SKM-1 treated with dmso at 0.1 percent for 144 hours (cell line): ENCODE measurements around the gene BPI.
"Not testable (repeated sequence)": the region's sequence is repeated elsewhere in the genome, so short reads cannot be mapped to it uniquely, and the experiment has no call there.

Experiments
- DNase-seq: peaks from one replicate; lab custom pipeline; 2025; ENCODE audit not compliant: unreplicated experiment; lab: John Stamatoyannopoulos, UW

BPI gene

DNA sequence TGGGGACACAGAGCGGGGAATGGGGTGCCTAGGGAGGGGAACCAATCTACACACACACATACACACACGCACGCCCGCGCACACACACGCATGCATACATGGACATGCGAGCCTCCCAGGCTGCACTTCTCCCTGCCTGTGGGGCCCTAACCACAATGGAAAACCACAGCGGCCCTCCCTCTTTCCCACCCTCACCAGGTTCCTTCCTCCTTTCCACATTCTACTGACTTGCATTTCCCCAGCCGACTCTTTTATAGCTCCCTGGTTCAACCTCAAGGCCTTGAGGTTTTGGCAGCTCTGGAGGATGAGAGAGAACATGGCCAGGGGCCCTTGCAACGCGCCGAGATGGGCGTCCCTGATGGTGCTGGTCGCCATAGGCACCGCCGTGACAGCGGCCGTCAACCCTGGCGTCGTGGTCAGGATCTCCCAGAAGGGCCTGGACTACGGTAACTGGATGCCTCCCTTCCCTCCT, at the start of gene BPI:
Gene BPI (plus strand): TSS at position 249 of the 472 bp plus-strand sequence. CDS start 68 bp downstream, at position 317.
- DNase-seq, result peak; percentile 99

- DNase-seq, result not testable (repeated sequence)
These were observed 49.3 kb upstream of the BPI start for GRCh38 chr20:38254621-38255020.

DNA sequence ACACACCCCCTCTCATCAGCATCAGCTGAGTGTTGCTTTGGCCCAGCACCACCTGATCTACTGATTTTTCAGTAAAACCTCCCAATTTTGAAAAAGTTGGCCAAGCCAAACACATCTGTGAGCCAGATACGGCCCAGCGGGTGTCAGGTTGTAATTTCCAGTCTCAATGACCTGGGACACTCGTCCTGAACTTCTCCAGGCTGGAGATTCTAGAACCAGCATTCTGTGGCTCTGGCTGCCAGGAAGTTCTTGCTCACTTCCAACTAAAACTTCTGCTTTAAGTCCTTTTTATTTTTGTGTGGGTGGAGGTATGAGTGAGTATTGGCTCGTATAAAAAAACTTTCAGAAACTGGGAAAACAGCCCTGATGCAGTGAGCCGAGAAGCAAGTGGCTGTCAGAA, 48.6 kb upstream of the BPI start:
- DNase-seq, result no peak

DNA sequence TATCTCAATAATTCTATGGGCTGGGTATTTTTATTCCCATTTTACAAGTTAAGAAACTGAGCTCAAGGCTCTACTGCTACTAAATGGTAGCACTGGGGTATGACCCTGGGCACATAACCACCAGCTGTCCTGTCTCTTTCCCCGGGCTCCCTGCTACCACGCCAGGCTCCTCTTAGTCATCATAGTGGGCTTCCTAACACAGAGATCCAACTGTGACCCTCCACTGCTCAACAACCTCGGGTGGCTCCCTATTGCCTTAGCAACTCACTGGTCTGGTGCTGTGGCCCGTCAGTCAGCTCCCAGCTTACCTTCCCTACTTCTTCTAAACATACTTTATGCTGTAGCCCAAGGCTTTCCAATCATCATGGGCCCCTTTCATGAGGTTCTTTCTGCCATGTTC, 47.9 kb upstream of the BPI start:
- DNase-seq, result no peak

DNA sequence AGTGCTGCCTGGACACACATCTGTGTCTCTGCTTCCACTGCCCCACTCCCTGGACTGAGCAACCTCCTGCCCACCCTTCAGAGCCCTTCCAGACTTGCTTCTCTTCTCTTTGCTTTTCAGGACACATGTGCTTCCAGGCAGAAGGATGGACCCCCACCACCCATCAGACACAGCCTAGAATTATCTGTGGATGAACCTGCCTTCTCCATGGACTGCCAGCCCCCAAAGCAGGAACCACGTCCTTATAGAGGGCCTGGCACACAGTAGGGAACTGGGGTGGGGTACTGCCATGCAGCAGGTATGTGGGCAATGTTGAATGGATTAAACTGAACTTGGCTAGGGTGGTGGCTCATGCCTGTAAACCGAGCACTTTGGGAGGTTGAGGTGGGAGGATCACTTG, 47.0 kb upstream of the BPI start:
- DNase-seq, result no peak

- no peak for DNase-seq
These were observed 45.3 kb upstream of the BPI start for GRCh38 chr20:38258545-38259215.

DNA sequence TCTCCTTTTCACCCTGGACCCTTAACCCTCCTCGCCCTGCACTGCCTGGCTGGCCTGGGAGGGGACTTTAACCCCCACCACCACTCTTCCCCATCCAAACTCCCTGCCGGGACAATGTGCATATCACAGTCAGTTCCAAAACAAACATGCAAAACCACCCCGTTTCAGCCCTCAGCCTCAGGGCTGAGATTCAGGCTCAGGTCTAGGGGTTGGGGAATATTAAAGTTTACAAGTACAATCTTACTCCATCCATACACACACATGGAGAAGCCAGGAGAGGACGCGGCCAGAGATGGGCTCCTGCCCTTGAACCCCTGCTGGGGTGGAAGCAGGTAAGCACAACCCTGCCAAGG, 44.0 kb upstream of the BPI start:
- no peak for DNase-seq

DNA sequence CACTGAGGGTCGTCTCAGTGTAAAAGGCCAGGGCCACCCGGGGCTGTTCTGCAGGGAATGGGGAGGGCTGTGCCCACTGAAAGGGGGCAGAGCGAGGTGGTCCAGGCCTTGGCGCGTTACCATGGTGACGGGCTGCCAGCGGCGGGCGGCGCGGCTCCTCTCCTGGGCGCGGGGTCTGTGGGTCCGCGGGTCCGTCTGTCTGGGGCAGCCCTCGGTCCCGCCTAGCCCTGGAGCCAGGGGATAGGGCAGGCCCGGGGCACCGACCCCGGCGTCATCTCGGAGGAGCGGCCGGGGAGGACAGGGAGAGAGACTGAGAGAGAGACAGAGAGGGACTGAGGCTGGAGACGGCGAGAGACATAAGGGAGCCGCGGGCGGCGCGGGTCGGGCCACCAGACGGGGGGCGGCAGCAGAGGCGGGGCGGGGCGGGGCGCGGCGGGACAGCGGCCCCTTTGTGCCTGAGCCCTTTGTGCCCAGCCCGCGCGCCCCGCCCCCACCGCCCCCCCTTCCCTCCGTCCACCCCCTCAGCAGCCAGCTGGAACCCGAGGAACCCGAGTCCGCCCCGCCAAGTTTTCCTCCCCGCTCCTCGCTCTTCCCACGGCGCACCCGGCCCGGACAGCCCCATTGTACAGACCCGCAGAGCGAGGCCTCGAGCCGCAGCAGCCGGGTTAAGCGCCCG, 43.4 kb upstream of the BPI start, which contains the start of gene KIAA1755:
Gene KIAA1755 (minus strand): TSS at position 358 of the 676 bp plus-strand sequence. CDS start 235 bp downstream, at position 123.
- no peak for DNase-seq

- no peak for DNase-seq
These were observed 42.9 kb upstream of the BPI start for GRCh38 chr20:38261054-38261390.

GRCh38 chr20:38262931-38263330, 41.0 kb upstream of the BPI start:
- DNase-seq, result no peak

DNA sequence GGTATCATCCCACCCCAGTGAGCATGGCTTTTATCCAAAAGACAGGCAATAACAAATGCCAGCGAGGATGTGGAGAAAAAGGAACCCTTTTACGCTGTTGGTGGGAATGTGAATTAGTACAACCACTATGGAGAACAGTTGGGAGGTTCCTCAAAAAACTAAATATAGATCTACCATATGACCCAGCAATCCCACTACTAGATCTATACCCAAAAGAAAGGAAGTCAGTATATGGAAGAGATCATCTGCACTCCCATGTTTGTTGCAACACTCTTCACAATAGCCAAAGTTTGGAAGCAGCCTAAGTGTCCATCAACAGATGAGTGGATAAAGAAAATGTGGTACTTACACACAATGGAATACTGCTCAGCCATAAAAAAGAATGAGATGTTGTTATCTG, 37.5 kb upstream of the BPI start:
- DNase-seq, result no peak

DNA sequence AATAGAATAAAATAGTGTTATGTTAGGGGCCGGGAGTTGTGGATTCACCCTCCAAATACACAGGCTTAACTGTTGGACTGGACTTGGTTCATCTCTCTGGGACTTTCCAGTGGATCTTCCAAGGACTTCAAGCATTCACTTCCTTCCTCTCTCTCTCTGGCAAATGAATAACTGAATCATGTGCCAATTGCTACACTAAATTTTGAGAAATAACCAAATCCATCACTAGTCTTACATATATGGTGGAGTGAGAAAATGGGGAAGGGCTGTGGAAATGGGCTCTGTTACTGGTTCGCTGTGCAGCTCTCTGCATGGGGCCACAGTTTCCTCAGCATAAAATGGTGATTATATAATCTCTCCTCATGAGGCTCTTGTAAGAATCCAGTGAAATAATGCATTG, 36.7 kb upstream of the BPI start:
- DNase-seq, result no peak

- no peak for DNase-seq
These were observed 35.9 kb upstream of the BPI start for GRCh38 chr20:38267901-38268514.

DNA sequence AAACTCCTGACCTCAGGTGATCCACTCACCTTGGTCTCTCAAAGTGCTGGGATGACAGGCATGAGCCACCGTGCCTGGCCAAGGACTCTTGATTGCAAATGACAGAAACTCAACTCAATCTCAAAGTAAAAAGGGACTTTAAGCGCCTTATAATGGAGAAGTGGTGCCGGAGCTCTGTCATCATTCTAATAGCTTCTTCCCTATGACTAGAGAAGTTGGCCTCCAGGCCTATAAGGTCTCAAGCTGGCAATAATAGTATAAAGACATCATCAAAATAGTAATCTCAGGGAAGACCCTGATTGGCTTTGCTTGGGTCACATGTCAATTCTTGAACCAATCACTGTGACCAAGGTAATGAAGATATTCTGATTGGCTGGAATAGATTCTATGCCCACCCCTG, 34.9 kb upstream of the BPI start:
- DNase-seq, result no peak

- DNase-seq, result no peak
These were observed 34.2 kb upstream of the BPI start for GRCh38 chr20:38269715-38270114.

- DNase-seq, result no peak
These were observed 32.9 kb upstream of the BPI start for GRCh38 chr20:38270869-38271605.

- DNase-seq, result no peak
These were observed 32.3 kb upstream of the BPI start for GRCh38 chr20:38271608-38272120.

DNA sequence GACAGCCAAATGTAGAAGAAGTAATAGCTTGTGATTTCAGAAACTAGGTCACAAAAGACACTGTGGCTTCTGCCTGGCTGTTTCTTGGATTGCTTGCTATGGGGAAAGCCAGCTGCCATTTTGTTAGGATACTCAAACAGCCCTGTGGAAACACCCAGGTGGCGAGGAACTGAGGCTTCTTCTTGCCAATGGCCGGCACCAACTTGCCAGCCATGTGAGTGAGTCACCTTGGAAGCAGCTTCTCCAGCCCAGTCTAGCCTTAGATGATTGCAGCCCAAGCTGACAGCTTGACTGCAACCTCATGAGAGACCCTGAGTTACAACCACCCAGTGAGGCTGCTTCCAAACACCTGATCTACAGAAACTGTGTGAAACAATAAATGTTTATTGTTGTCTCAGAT, 31.6 kb upstream of the BPI start:
- no peak for DNase-seq

GRCh38 chr20:38272961-38273360, 31.0 kb upstream of the BPI start:
- DNase-seq, result no peak

DNA sequence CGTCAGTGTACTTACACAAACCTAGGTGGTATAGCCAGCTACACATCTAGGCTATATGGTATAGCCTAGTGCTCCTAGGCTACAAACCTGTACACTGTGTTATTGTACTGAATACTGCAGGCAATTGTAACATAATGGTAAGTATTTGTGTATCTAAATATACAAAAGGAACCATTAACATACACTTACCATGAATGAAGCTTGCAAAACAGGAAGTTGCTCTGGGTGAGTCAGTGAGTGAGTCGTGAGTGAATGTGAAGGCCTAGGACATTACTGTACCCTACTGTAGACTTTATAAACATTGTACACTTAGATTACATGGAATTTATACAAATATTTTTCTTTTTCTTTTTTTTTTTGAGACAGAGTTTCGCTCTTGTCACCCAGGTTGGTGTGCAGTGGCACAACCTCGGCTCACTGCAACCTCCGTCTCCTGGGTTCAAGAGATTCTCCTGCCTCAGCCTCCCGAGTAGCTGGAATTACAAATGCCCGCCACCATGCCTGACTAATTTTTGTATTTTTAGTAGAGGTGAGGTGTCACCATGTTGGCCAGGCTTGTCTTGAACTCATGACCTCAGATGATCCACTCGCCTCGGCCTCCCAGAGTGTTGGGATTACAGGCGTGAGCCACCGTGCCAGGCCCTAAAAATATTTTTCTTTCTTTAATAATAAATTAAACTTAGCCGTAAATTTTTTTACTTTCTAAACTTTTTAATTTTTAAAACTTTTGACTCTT, 28.0 kb upstream of the BPI start:
- peak; percentile 57 for DNase-seq

DNA sequence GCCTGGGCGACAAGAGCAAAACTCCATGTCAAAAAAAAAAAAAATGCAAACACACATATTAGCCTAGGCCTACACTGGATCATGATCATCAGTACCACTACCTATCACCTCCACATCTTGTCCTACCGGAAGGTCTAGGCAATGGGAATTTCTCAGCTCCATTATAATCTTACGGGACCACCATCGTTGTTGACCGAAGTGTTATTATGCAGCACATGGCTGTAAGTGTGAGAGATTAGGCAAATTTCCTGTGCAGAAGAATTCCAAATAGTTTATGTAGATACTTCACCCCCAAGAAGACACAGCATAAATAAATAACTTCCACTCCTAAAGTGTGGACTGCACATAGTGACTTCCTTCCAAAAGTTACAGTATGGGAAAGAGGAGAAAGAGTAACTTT, 26.7 kb upstream of the BPI start:
- no peak for DNase-seq
